CMK (cell line): ENCODE measurements around the gene DDB1.
A peak's percentile ranks its signal among the peaks of the same experiment; 100 is the strongest.

Source experiments
- DNase-seq: peaks from one replicate; pipeline ENCODE4 v3.0.0-alpha.2; 2010; ENCODE audit warnings: low read depth

Gene DDB1

GRCh38 chr11:61332797-61333549 is at the start of gene DDB1, which contains the start of gene TKFC:
Gene DDB1, minus strand, starts transcription at chr11:61333105. Its CDS starts 137 bp downstream, at chr11:61332968.
Gene TKFC, plus strand, starts transcription at chr11:61333228. Its CDS starts 1,501 bp downstream, at chr11:61334729.
- DNase-seq, result peak; percentile 83

GRCh38 chr11:61380884-61381283 is 48.0 kb upstream of the DDB1 start:
- no peak for DNase-seq

GRCh38 chr11:61378713-61379313 is 45.9 kb upstream of the DDB1 start:
- no peak for DNase-seq

GRCh38 chr11:61377461-61378160 is 44.7 kb upstream of the DDB1 start:
- no peak for DNase-seq

- DNase-seq, result no peak
These were observed 42.8 kb upstream of the DDB1 start for GRCh38 chr11:61375761-61376108.

GRCh38 chr11:61372659-61373420 is 39.9 kb upstream of the DDB1 start:
- no peak for DNase-seq

DNA sequence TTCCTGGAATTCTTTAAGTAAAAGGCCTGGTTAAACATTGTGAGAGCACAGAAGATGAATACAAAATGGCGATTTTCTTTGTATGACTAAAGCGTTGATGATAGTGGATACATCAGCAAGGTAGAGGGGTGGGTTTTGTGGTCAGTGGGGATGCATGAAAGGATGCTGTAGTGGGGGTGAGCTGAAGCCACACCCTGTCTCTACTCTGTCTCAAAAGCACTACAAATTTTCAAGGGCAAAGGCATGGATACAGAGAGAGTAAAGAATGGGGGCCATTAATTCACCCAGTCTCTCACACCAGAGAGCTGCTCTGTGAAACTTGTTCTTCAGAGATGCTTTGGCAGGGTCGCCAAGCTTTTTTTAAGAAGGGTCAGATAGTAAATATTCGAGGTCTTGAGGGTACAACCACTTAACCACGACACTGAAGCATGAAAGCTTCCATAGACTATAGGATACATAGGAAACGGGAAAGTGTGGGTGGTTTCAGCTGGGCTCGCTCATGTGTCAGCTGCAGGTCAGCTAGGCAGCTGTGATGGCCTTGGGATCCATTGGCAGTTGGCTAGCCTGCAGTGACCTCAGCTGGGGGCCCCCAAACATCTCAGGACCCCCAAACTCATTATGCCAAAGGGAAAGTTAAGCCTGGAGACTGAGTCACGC is 37.6 kb upstream of the DDB1 start:
- DNase-seq, result no peak

DNA sequence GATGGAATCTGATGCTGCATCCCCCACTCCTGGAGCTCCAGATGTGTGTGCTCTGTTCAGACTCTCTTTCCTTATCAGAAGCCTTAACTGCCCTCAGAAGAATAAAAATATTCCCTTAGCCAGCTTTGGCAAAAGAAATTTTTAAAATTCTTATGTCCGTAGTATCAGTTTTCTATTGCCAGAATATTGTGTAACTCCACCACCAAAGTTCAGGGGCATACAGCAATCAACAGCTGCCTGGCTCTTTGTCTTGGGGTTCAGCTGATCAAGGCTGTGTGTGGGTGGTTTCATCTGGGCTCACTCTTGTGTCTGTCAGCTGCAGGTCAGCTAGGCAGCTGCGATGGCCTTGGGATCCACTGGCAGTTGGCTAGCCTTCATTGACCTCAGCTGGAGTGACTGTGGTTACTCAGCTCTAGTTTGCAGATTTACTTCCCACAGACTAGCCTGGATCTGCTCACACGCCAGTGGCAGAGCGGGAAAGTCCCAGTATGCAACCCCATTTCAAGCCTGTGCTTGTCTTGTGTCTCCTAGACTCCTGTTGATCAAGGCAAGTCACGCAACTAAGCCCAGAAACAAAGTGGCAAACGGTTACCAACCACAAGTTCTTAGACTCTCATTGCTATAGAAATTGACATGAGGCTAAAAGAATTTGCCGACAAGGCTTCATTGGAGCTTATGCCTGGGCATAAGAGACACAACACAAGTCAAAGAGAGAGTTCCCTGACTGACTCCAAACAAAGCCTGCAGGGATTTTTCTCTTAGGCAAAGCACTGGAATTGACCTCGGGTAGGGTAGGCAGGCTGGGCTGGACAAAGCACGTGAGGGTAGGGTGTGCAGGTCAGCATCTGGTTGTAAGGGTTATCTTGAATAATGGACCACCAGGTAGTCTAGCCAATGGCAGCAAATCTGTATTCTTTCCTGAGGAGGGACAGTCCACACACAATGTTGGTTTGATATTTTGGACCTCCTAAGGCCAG is 36.8 kb upstream of the DDB1 start:
- no peak for DNase-seq

DNA sequence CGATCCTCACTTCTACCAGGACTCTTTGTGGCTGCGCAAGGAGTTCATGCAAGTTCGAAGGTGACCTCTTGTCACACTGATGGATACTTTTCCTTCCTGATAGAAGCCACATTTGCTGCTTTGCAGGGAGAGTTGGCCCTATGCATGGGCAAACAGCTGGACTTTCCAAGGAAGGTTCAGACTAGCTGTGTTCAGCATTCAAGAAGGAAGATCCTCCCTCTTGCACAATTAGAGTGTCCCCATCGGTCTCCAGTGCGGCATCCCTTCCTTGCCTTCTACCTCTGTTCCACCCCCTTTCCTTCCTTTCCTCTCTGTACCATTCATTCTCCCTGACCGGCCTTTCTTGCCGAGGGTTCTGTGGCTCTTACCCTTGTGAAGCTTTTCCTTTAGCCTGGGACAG is 35.7 kb upstream of the DDB1 start:
- no peak for DNase-seq

- DNase-seq, result no peak
These were observed 34.5 kb upstream of the DDB1 start for GRCh38 chr11:61367406-61367805.

GRCh38 chr11:61364012-61364675 is 31.2 kb upstream of the DDB1 start:
- no peak for DNase-seq

GRCh38 chr11:61362542-61362875 is 29.6 kb upstream of the DDB1 start:
- no peak for DNase-seq

DNA sequence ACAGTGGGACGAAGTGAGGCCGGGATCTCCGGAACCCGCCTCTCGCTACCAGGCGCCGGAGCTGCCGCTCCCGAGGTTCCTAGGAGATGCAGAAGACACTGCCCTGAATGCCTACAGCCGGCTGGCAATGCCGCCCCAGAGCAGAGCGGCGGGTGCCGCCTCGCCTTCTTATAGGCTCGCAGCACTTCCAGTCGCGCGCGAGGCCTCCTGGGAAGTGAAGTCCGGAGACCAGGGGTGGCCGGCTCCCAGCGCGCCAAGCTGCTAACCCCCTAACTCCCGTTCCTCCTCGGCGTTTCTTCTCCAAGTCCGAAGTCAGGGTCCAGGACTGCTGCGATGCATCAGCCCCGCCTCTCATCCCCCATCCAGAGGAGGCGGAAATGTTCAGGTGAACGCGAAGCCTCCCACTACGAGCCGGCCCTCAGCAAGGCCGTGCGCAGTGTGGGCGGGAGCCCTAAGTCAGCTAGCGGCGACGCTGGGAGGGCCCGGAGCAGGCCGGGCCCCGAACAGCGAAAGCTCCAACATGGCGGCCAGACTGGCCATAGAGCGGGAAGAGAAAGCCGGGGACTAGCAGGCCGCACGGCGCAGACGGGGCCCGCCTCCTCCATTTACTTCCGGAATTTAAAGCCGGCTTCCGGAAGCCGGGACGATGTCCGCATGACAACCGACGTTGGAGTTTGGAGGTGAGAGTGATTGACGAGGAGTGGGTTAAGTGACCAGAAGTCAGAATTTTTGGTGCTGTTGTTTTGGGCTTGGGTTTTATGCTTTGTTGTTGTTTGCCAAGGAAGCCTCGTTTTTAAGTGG is 29.0 kb upstream of the DDB1 start, which contains the start of the genes CYB561A3 and TMEM138:
Gene CYB561A3 (minus strand): TSS at position 142 of the 801 bp plus-strand sequence. CDS start 5,169 bp downstream, outside the sequence.
Gene TMEM138 (plus strand): TSS at position 634 of the 801 bp plus-strand sequence. CDS start 2,017 bp downstream, outside the sequence.
- DNase-seq, result peak; percentile 78

DNA sequence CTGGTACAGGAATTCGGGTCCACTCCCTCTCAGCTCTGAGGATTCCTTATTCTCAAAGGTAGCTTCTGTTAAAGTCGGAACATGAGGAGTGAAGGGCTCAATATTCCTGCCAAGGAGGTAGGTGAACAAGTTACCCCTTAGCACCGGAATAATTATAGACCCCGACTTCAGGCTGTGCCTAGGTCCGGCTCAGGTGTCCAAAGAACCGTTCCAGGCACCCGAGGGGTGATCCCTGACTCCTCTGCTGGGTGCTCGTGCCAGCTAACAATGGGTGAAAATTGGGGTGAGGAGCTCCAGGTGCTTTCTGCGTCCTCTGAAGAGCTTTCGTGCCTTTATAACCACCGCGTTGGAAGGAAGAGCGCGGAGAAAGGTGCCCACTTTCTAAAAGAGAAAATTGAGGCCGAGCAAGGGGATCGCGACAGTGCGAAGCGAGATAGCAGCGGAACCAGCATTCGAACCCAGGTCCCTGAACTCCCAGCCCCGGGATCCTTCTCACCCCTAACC is 28.4 kb upstream of the DDB1 start:
- no peak for DNase-seq

DNA sequence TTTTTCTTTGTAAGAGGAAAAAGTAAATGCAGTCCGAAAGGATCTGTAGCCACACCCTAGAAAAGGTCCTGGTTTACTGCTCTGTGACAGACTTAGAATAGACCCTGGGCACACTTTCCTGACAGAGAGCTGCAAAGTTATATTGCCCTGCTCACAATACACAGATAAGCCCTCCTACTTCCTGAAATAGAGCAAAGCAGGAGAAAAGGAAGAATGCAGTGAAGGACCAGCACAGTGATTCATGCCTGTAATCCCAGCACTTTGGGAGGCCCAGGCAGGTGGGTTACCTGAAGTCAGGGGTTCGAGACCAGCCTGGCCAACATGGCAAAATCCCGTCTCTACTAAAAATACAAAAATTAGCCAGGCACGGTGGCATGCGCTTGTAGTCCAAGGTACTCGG is 26.6 kb upstream of the DDB1 start:
- DNase-seq, result no peak

DNA sequence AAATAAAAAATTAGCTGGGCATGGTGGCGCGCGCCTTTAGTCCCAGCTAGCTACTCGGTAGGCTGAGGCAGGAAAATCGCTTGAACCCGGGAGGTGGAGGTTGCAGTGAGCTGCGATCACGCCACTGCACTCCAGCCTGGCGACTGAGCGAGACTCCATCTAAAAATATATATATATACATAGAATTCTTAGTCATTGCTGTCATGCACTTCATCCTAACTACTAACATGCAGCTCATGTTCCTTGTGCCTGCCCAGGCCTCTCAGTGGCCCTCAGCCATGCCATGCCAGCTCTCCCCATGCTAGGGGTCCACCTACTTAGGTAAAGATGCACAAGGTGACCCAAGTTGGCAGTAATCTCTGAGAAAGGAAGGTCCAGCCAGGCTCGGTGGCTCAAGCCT is 25.7 kb upstream of the DDB1 start:
- no peak for DNase-seq

GRCh38 chr11:61357894-61358239 is 25.0 kb upstream of the DDB1 start:
- no peak for DNase-seq

GRCh38 chr11:61357233-61357893 is 24.5 kb upstream of the DDB1 start:
- no peak for DNase-seq
